ENCODE measurements around the gene THADA. TPM values are rescaled to one million over a fixed set of nuclear protein-coding genes. Genes with fewer than 3 reads are reported as not detected.

The THADA gene
- total RNA-seq, 2 experiments from 2014 or later = 31.2 to 32.3 TPM

GRCh38 chr2:43430489-43430888 is 165.3 kb downstream of the THADA start:
- TF ChIP-seq CTCF (conservative IDR thresholded peaks at IDR 0.05; ENCODE audit: low read length) = no peak
- no peak for TF ChIP-seq EZH2phosphoT487 (IDR thresholded peaks at IDR 0.05; ENCODE audit: borderline replicate concordance, low read depth, low read length)
- H2AFZ ChIP-seq (ENCODE audit: low read length) = no peak overlapping the region
- H3K9me3 ChIP-seq (ENCODE audit: low read length) = peaks cover 5% of the 10 kb centered on the region; the same call in 1 of the 2 replicates
- intact Hi-C loops (cut with micrococcal nuclease; ENCODE audit: unreplicated experiment) = no loop called here
- no peak overlapping the region for H3K4me2 ChIP-seq (ENCODE audit: low read length)
- H3K9me2 ChIP-seq (ENCODE audit: insufficient read depth, low read length) = no peaks in the 10 kb centered on the region
- H4K20me1 ChIP-seq (ENCODE audit: insufficient read depth, low read length) = no peaks in the 10 kb centered on the region
- DNase-seq (ENCODE audit: low spot score) = no peak
- peaks cover 22% of the 10 kb centered on the region; the same call in 1 of the 2 replicates for H3K36me3 ChIP-seq (ENCODE audit: insufficient read depth, low read length)
- no peak overlapping the region for H3K4me3 ChIP-seq (ENCODE audit: low read depth, low read length, poor library complexity, severe bottlenecking)
- BruUV-seq (replicated peaks) = no TSS peak
- no peak overlapping the region for H3K27ac ChIP-seq (ENCODE audit: low read depth, low read length, poor library complexity, severe bottlenecking)
- ChIA-PET CTCF (ENCODE audit: unreplicated experiment) (no interaction called here), POLR2A (no interaction called here)
- H3K79me2 ChIP-seq (ENCODE audit: insufficient read depth, low read depth, low read length) = no peaks in the 10 kb centered on the region
- peaks cover 19% of the 10 kb centered on the region for H3K4me1 ChIP-seq (ENCODE audit: insufficient read depth, low read length, poor library complexity, severe bottlenecking)

- Histone ChIP-seq H3K9me2 (ENCODE audit: insufficient read depth, low read length) (no peaks in the 10 kb centered on the region), H3K79me2 (ENCODE audit: insufficient read depth, low read depth, low read length) (no peaks in the 10 kb centered on the region), H3K4me3 (ENCODE audit: low read depth, low read length, poor library complexity, severe bottlenecking) (no peak overlapping the region), H4K20me1 (ENCODE audit: insufficient read depth, low read length) (no peaks in the 10 kb centered on the region), H3K4me2 (ENCODE audit: low read length) (no peak overlapping the region), H3K27ac (ENCODE audit: low read depth, low read length, poor library complexity, severe bottlenecking) (no peak overlapping the region), H3K4me1 (ENCODE audit: insufficient read depth, low read length, poor library complexity, severe bottlenecking) (peaks cover 26% of the 10 kb centered on the region), H2AFZ (ENCODE audit: low read length) (no peak overlapping the region), H3K36me3 (ENCODE audit: insufficient read depth, low read length) (peaks cover 23% of the 10 kb centered on the region; the same call in 1 of the 2 replicates), H3K9me3 (ENCODE audit: low read length) (peaks cover 5% of the 10 kb centered on the region; the same call in 1 of the 2 replicates)
- TF ChIP-seq CTCF (conservative IDR thresholded peaks at IDR 0.05; ENCODE audit: low read length) (no peak), EZH2phosphoT487 (IDR thresholded peaks at IDR 0.05; ENCODE audit: borderline replicate concordance, low read depth, low read length) (no peak)
- intact Hi-C loops (cut with micrococcal nuclease; ENCODE audit: unreplicated experiment) = no loop called here
- DNase-seq (ENCODE audit: low spot score) = no peak
- ChIA-PET POLR2A (interaction anchor here (1.2 kb wide), 1 partner anchor 19 kb away, joined by 3 read pairs; no protein-coding TSS in a partner anchor), CTCF (ENCODE audit: unreplicated experiment) (no interaction called here)
- BruUV-seq (replicated peaks) = no TSS peak
These were observed 166.5 kb downstream of the THADA start for GRCh38 chr2:43429369-43429768.

- BruUV-seq (replicated peaks) = no TSS peak
- POLR2A ChIA-PET = interaction anchor here (0.6 to 1.6 kb wide), 5 partner anchors 18 to 198 kb away, joined by 3 to 9 read pairs (median 4); no protein-coding TSS in a partner anchor
These were observed 168.8 kb downstream of the THADA start for GRCh38 chr2:43427032-43427424.

More at GRCh38 chr2:43427032-43427424, 168.8 kb downstream of the THADA start:
- no peaks in the 10 kb centered on the region for H3K9me2 ChIP-seq (ENCODE audit: insufficient read depth, low read length)
- peak overlapping the region; percentile 63 for H3K27ac ChIP-seq (ENCODE audit: low read depth, low read length, poor library complexity, severe bottlenecking)
- peak overlapping the region; percentile 60 for H3K4me2 ChIP-seq (ENCODE audit: low read length)
- H3K4me1 ChIP-seq (ENCODE audit: insufficient read depth, low read length, poor library complexity, severe bottlenecking) = peaks cover 26% of the 10 kb centered on the region
- H2AFZ ChIP-seq (ENCODE audit: low read length) = no peak overlapping the region
- no peak for TF ChIP-seq EZH2phosphoT487 (IDR thresholded peaks at IDR 0.05; ENCODE audit: borderline replicate concordance, low read depth, low read length)
- no peak for TF ChIP-seq CTCF (conservative IDR thresholded peaks at IDR 0.05; ENCODE audit: low read length)
- intact Hi-C loops (cut with micrococcal nuclease; ENCODE audit: unreplicated experiment) = no loop called here
- no peaks in the 10 kb centered on the region for H3K79me2 ChIP-seq (ENCODE audit: insufficient read depth, low read depth, low read length)
- peaks cover 30% of the 10 kb centered on the region; the same call in 1 of the 2 replicates for H3K36me3 ChIP-seq (ENCODE audit: insufficient read depth, low read length)
- no peak for DNase-seq (ENCODE audit: low spot score)
- CTCF ChIA-PET (ENCODE audit: unreplicated experiment) = interaction anchor here (0.6 kb wide), 1 partner anchor 24 kb away, joined by 3 read pairs; no protein-coding TSS in a partner anchor
- H3K9me3 ChIP-seq (ENCODE audit: low read length) = no peaks in the 10 kb centered on the region
- H4K20me1 ChIP-seq (ENCODE audit: insufficient read depth, low read length) = no peaks in the 10 kb centered on the region
- no peak overlapping the region for H3K4me3 ChIP-seq (ENCODE audit: low read depth, low read length, poor library complexity, severe bottlenecking)

Data from OCI-LY7 (cell line).